ENCODE measurements around the gene SHISA8.
A peak's percentile ranks its signal among the peaks of the same experiment; 100 is the strongest.
"Not testable (repeated sequence)": the region's sequence is repeated elsewhere in the genome, so short reads cannot be mapped to it uniquely, and the experiment has no call there.

SHISA8 gene
- total RNA-seq, result 0 to 1.1 reads per million in 2 experiments

GRCh38 chr22:41915035-41915785, at the start of gene SHISA8:
TSS of gene SHISA8 (minus strand) at chr22:41915074. CDS start at chr22:41914667, 407 bp downstream.
- peak; percentile 54 for DNase-seq (ENCODE audit: low read depth)

- no peak for DNase-seq (ENCODE audit: low read depth)
Measured at GRCh38 chr22:41964112-41964491, 49.2 kb upstream of the SHISA8 start.

- DNase-seq (ENCODE audit: low read depth), result no peak
Measured at GRCh38 chr22:41963453-41964111, 48.7 kb upstream of the SHISA8 start.

GRCh38 chr22:41957941-41958556, 43.2 kb upstream of the SHISA8 start:
- DNase-seq (ENCODE audit: low read depth), result no peak

GRCh38 chr22:41952713-41953112, 37.8 kb upstream of the SHISA8 start:
- DNase-seq (ENCODE audit: low read depth), result no peak

- DNase-seq (ENCODE audit: low read depth), result no peak
Measured at GRCh38 chr22:41951898-41952474, 37.1 kb upstream of the SHISA8 start, which contains the start of gene SMIM45. TSS of gene SMIM45 (plus strand) at chr22:41952150.

- DNase-seq (ENCODE audit: low read depth), result no peak
Measured at GRCh38 chr22:41949297-41949965, 34.6 kb upstream of the SHISA8 start.

GRCh38 chr22:41948928-41949296, 34.0 kb upstream of the SHISA8 start:
- not testable (repeated sequence) for DNase-seq (ENCODE audit: low read depth)

GRCh38 chr22:41948142-41948541, 33.3 kb upstream of the SHISA8 start:
- no peak for DNase-seq (ENCODE audit: low read depth)

- DNase-seq (ENCODE audit: low read depth), result no peak
Measured at GRCh38 chr22:41947424-41948080, 32.7 kb upstream of the SHISA8 start.

GRCh38 chr22:41946629-41947423, 32.0 kb upstream of the SHISA8 start, which contains the start of gene CENPM:
TSS of gene CENPM (minus strand) at chr22:41947152. CDS start at chr22:41947076, 76 bp downstream.
- DNase-seq (ENCODE audit: low read depth), result peak; percentile 75

- no peak for DNase-seq (ENCODE audit: low read depth)
Measured at GRCh38 chr22:41943661-41944209, 28.9 kb upstream of the SHISA8 start.

GRCh38 chr22:41940832-41941765, 26.2 kb upstream of the SHISA8 start:
- DNase-seq (ENCODE audit: low read depth), result peak; percentile 80

- peak; percentile 97 for DNase-seq (ENCODE audit: low read depth)
Measured at GRCh38 chr22:41939981-41940831, 25.3 kb upstream of the SHISA8 start.

GRCh38 chr22:41936894-41937169, 22.0 kb upstream of the SHISA8 start:
- DNase-seq (ENCODE audit: low read depth), result no peak

GRCh38 chr22:41935509-41935908, 20.6 kb upstream of the SHISA8 start:
- DNase-seq (ENCODE audit: low read depth), result no peak

GRCh38 chr22:41935015-41935351, 20.1 kb upstream of the SHISA8 start:
- DNase-seq (ENCODE audit: low read depth), result no peak

- DNase-seq (ENCODE audit: low read depth), result no peak
Measured at GRCh38 chr22:41934284-41935014, 19.6 kb upstream of the SHISA8 start.

All from T follicular helper cell (primary cell).